Measurements from ENCODE around the gene HNF4A.

Gene HNF4A

DNA sequence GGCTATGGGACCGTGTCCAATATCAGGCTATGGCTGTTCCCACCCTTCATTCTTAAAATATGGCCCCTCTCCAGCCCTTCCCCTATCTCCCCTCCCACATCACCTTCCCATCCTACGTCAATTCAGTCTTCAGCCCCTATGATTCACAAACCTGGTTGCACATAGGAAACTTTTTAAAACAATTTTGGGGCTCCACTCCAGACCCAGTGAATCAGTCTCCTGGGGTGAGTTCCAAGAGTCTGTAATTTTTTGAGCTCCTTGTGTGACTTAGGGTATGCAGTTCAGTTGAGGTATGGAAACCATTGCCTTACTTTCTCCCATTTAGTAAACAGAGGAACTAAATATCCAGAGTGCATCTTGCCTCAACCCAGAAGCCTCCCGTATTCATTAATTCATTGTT is 5.5 kb downstream of the HNF4A start:
- H3K9me3 ChIP-seq (ENCODE audit: control insufficient read depth, low read length) = no peaks in the 10 kb centered on the region
- no peaks in the 10 kb centered on the region for H3K27me3 ChIP-seq (ENCODE audit: control insufficient read depth, insufficient read depth, low read length, poor library complexity, severe bottlenecking)
- H3K36me3 ChIP-seq (ENCODE audit: control insufficient read depth, insufficient read depth, low read length) = no peaks in the 10 kb centered on the region
- H3K27ac ChIP-seq (ENCODE audit: insufficient read depth, low read depth, low read length, poor library complexity, severe bottlenecking) = no peak overlapping the region
- peaks cover 4% of the 10 kb centered on the region for H3K4me1 ChIP-seq (ENCODE audit: control insufficient read depth, insufficient read depth, low read length)
- no peak overlapping the region for H3K4me3 ChIP-seq (ENCODE audit: insufficient read depth, low read depth, low read length)
- WGBS, 2 experiments = 73 to 82% methylated on average over 3 of the region's 3 CpGs

DNA sequence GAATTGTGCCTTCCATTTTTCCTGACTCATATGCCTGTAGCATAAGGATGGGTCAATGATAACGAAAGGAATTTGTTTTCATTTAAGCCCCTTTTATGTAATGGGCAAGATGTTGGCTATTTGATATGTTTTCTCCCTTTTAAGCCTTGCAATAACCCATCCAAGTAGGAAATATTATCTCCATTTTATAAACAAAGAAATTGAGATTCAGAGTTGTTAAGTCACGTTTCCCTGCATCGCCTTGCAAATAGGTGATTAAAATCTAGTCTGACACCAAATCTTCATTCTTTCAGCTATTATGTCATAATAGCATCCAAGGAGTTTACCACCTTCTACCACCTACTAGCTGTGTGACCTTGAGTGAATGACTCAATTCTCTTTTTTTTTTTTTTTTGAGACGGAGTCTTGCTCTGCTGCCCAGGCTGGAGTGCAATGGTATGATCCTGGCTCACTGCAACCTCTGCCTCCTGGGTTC is 7.0 kb downstream of the HNF4A start:
- Histone ChIP-seq H3K36me3 (ENCODE audit: control insufficient read depth, insufficient read depth, low read length) (no peaks in the 10 kb centered on the region), H3K27ac (ENCODE audit: insufficient read depth, low read depth, low read length, poor library complexity, severe bottlenecking) (no peak overlapping the region), H3K9me3 (ENCODE audit: control insufficient read depth, low read length) (no peaks in the 10 kb centered on the region), H3K4me3 (ENCODE audit: insufficient read depth, low read depth, low read length) (no peak overlapping the region), H3K4me1 (ENCODE audit: control insufficient read depth, insufficient read depth, low read length) (no peaks in the 10 kb centered on the region), H3K27me3 (ENCODE audit: control insufficient read depth, insufficient read depth, low read length, poor library complexity, severe bottlenecking) (no peaks in the 10 kb centered on the region)
- 78 to 82% methylated on average over 4 of the region's 4 CpGs for WGBS, 2 experiments

DNA sequence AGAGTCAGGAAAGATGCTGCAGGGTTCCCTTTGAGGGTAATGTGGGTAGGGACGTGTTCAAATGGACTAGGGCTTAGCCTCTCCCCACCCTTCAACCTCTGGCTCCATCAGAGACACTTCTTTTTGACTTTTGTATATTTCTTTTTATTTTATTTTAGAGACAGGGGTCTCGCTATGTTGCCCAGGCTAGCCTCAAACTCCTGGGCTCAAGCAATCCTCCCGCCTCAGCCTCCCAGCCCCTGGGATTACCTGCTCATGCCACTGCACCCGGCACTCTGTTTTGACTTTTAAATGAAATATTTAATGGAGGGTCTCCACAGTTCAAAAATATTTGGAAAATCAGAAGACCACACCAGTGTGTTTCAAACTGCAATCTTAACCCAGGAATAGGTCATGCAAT is 8.6 kb downstream of the HNF4A start:
- 91 to 94% methylated on average over 3 to 4 of the region's 4 CpGs for WGBS, 2 experiments
- no peak overlapping the region for H3K4me3 ChIP-seq (ENCODE audit: insufficient read depth, low read depth, low read length)

GRCh38 chr20:44364780-44365179 is 9.3 kb downstream of the HNF4A start:
- no peaks in the 10 kb centered on the region for H3K36me3 ChIP-seq (ENCODE audit: control insufficient read depth, insufficient read depth, low read length)
- H3K9me3 ChIP-seq (ENCODE audit: control insufficient read depth, low read length) = no peaks in the 10 kb centered on the region
- no peaks in the 10 kb centered on the region for H3K27me3 ChIP-seq (ENCODE audit: control insufficient read depth, insufficient read depth, low read length, poor library complexity, severe bottlenecking)
- H3K27ac ChIP-seq (ENCODE audit: insufficient read depth, low read depth, low read length, poor library complexity, severe bottlenecking) = no peak overlapping the region
- H3K4me3 ChIP-seq (ENCODE audit: insufficient read depth, low read depth, low read length) = no peak overlapping the region
- 100% methylated on average over 2 to 3 of the region's 6 CpGs for WGBS, 2 experiments
- no peaks in the 10 kb centered on the region for H3K4me1 ChIP-seq (ENCODE audit: control insufficient read depth, insufficient read depth, low read length)

More for the DNA sequence above, 8.6 kb downstream of the HNF4A start:
- Histone ChIP-seq H3K36me3 (ENCODE audit: control insufficient read depth, insufficient read depth, low read length) (no peaks in the 10 kb centered on the region), H3K27ac (ENCODE audit: insufficient read depth, low read depth, low read length, poor library complexity, severe bottlenecking) (no peak overlapping the region), H3K4me1 (ENCODE audit: control insufficient read depth, insufficient read depth, low read length) (no peaks in the 10 kb centered on the region), H3K27me3 (ENCODE audit: control insufficient read depth, insufficient read depth, low read length, poor library complexity, severe bottlenecking) (no peaks in the 10 kb centered on the region), H3K9me3 (ENCODE audit: control insufficient read depth, low read length) (no peaks in the 10 kb centered on the region)

GRCh38 chr20:44367746-44368145 is 12.2 kb downstream of the HNF4A start:
- no peaks in the 10 kb centered on the region for H3K4me1 ChIP-seq (ENCODE audit: control insufficient read depth, insufficient read depth, low read length)
- no peaks in the 10 kb centered on the region for H3K27me3 ChIP-seq (ENCODE audit: control insufficient read depth, insufficient read depth, low read length, poor library complexity, severe bottlenecking)
- H3K9me3 ChIP-seq (ENCODE audit: control insufficient read depth, low read length) = no peaks in the 10 kb centered on the region
- 95 to 97% methylated on average over 5 to 6 of the region's 6 CpGs for WGBS, 2 experiments
- H3K36me3 ChIP-seq (ENCODE audit: control insufficient read depth, insufficient read depth, low read length) = no peaks in the 10 kb centered on the region
- H3K27ac ChIP-seq (ENCODE audit: insufficient read depth, low read depth, low read length, poor library complexity, severe bottlenecking) = no peak overlapping the region
- no peak overlapping the region for H3K4me3 ChIP-seq (ENCODE audit: insufficient read depth, low read depth, low read length)

DNA sequence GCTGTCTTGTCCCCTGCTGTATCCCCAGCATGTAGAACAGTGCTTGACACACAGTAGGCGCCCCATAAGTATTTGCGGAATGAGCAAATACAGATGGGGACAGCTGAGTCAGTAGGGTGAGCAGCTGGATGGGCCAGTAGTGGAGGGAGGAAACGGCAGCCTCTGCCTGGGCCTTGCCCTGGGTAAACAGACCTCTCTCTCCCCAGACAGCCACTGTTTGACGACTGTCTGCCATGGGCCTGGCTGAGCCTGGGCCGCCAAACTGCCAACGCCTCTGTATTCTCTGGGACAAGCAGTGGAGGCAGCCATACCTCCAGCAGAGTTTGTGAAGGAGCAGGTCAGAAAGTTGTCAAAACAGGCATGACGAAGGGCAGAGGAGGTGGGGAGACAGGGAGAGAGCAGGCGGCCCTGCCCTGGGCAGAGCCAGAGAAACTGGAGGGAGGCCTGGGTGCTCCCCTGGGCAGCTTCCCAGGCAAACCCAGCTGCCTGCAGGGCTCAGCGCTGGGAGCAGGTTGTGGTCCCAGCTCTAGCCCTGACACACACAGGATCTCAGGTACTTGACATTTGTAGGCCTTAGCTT is 15.2 kb downstream of the HNF4A start:
- Histone ChIP-seq H3K27ac (ENCODE audit: insufficient read depth, low read depth, low read length, poor library complexity, severe bottlenecking) (no peak overlapping the region), H3K27me3 (ENCODE audit: control insufficient read depth, insufficient read depth, low read length, poor library complexity, severe bottlenecking) (no peaks in the 10 kb centered on the region), H3K9me3 (ENCODE audit: control insufficient read depth, low read length) (no peaks in the 10 kb centered on the region), H3K36me3 (ENCODE audit: control insufficient read depth, insufficient read depth, low read length) (no peaks in the 10 kb centered on the region), H3K4me1 (ENCODE audit: control insufficient read depth, insufficient read depth, low read length) (no peaks in the 10 kb centered on the region), H3K4me3 (ENCODE audit: insufficient read depth, low read depth, low read length) (no peak overlapping the region)
- WGBS, 2 experiments = 67 to 68% methylated on average over 9 of the region's 9 CpGs

GRCh38 chr20:44382641-44383040 is 27.1 kb downstream of the HNF4A start:
- 90 to 95% methylated on average over 2 of the region's 2 CpGs for WGBS, 2 experiments
- Histone ChIP-seq H3K27me3 (ENCODE audit: control insufficient read depth, insufficient read depth, low read length, poor library complexity, severe bottlenecking) (no peaks in the 10 kb centered on the region), H3K9me3 (ENCODE audit: control insufficient read depth, low read length) (no peaks in the 10 kb centered on the region), H3K4me1 (ENCODE audit: control insufficient read depth, insufficient read depth, low read length) (no peaks in the 10 kb centered on the region), H3K27ac (ENCODE audit: insufficient read depth, low read depth, low read length, poor library complexity, severe bottlenecking) (no peak overlapping the region), H3K4me3 (ENCODE audit: insufficient read depth, low read depth, low read length) (no peak overlapping the region), H3K36me3 (ENCODE audit: control insufficient read depth, insufficient read depth, low read length) (no peaks in the 10 kb centered on the region)

GRCh38 chr20:44384423-44385027 is 29.0 kb downstream of the HNF4A start:
- Histone ChIP-seq H3K9me3 (ENCODE audit: control insufficient read depth, low read length) (no peaks in the 10 kb centered on the region), H3K36me3 (ENCODE audit: control insufficient read depth, insufficient read depth, low read length) (no peaks in the 10 kb centered on the region), H3K4me3 (ENCODE audit: insufficient read depth, low read depth, low read length) (no peak overlapping the region), H3K27ac (ENCODE audit: insufficient read depth, low read depth, low read length, poor library complexity, severe bottlenecking) (no peak overlapping the region), H3K4me1 (ENCODE audit: control insufficient read depth, insufficient read depth, low read length) (no peaks in the 10 kb centered on the region), H3K27me3 (ENCODE audit: control insufficient read depth, insufficient read depth, low read length, poor library complexity, severe bottlenecking) (no peaks in the 10 kb centered on the region)
- whole genome bisulfite sequencing, 2 experiments = 20 to 21% methylated on average over 9 of the region's 9 CpGs

DNA sequence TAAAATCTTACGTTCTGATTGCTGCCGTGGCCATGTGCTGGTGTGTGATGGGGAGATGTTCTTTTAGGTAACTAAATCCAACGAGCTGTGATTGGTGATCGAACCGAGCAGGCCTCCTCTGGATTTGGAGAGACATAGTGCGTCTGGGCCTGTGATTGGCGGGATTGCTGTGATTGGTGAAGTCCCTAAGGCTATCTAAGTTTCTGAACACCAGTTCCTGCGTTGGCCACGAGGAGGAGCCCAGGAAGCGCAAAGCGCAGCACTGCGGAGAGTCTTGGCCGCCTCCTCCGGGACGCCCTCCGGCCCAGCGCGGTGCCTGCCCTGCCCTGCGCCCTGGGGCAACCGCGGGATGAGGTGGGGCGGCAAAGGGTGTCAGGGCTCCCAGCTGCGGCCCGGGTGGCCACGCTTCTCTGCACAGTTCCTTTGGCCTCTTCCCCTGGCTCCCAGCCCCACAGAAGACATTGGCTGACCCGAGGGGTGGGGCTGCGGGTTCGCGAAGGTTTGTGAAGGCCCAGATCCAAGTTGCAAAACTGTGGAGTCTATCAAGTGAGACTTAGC is 33.0 kb downstream of the HNF4A start:
- H3K27ac ChIP-seq (ENCODE audit: insufficient read depth, low read depth, low read length, poor library complexity, severe bottlenecking) = no peak overlapping the region
- H3K9me3 ChIP-seq (ENCODE audit: control insufficient read depth, low read length) = no peaks in the 10 kb centered on the region
- WGBS, 2 experiments = 11% methylated on average over 29 of the region's 29 CpGs
- H3K36me3 ChIP-seq (ENCODE audit: control insufficient read depth, insufficient read depth, low read length) = no peaks in the 10 kb centered on the region
- no peaks in the 10 kb centered on the region for H3K27me3 ChIP-seq (ENCODE audit: control insufficient read depth, insufficient read depth, low read length, poor library complexity, severe bottlenecking)
- H3K4me3 ChIP-seq (ENCODE audit: insufficient read depth, low read depth, low read length) = no peak overlapping the region
- H3K4me1 ChIP-seq (ENCODE audit: control insufficient read depth, insufficient read depth, low read length) = no peaks in the 10 kb centered on the region

DNA sequence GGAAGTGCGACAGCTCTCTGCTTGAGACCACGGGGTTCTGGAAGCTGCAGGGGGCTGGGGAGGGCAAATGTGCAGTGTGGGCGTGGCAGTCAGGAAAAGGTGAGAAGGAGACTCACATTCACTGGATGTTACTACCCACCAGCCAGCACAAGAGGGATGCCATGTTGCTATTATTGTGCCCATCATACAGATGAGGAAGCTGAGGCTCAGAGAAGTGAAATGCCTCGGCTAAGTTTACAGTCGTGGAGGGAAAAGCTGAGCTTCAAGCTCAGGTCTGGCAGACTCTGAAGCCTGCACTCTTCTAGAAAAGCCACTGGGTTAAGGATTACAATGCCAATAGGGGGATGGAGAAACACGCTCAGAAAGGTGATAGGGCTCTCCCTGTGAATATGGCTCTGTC is 34.4 kb downstream of the HNF4A start:
- no peaks in the 10 kb centered on the region for H3K27me3 ChIP-seq (ENCODE audit: control insufficient read depth, insufficient read depth, low read length, poor library complexity, severe bottlenecking)
- no peaks in the 10 kb centered on the region for H3K36me3 ChIP-seq (ENCODE audit: control insufficient read depth, insufficient read depth, low read length)
- no peaks in the 10 kb centered on the region for H3K9me3 ChIP-seq (ENCODE audit: control insufficient read depth, low read length)
- H3K4me1 ChIP-seq (ENCODE audit: control insufficient read depth, insufficient read depth, low read length) = no peaks in the 10 kb centered on the region
- no peak overlapping the region for H3K4me3 ChIP-seq (ENCODE audit: insufficient read depth, low read depth, low read length)
- WGBS, 2 experiments = 89 to 93% methylated on average over 6 of the region's 6 CpGs
- no peak overlapping the region for H3K27ac ChIP-seq (ENCODE audit: insufficient read depth, low read depth, low read length, poor library complexity, severe bottlenecking)
